Endothelial cell of umbilical vein (primary cell): ENCODE results near the gene CAMK2D. TPM values are rescaled to one million over a fixed set of nuclear protein-coding genes. Genes with fewer than 3 reads are reported as not detected.

Source experiments
- BruUV-seq: library from RNA; stranded (reverse); fragments of 400-500 nt; replicated peaks from 2 replicates; lab custom pipeline; 2021; lab: Mats Ljungman, UMichigan
- CTCF ChIA-PET: fragments of 300-600, 350-600 bp; sonication (Branson Sonifier 250); formaldehyde crosslinking; loops from one replicate; lab custom pipeline; 2021; ENCODE audit warnings: antibody characterized with exemption, inconsistent platforms; lab: Charles Lee
- POLR2A ChIA-PET: fragments of 300-600, 350-600 bp; sonication (Branson Sonifier 250); formaldehyde crosslinking; loops from one replicate; lab custom pipeline; 2021; ENCODE audit warnings: antibody characterized with exemption, inconsistent platforms; lab: Charles Lee
- DNase-seq: peaks from one replicate; pipeline ENCODE4 v3.0.0-alpha.2; 2011; ENCODE audit warnings: low read depth, low spot score
- FAIRE-seq: peaks from 2 replicates; lab custom pipeline; 2011; peaks lifted over from hg19 to GRCh38; lab: Jason Lieb, UNC
- H2AFZ ChIP-seq: 2 replicates; pipeline ENCODE4 v1.6.0; 2012; ENCODE audit warnings: low read depth, low read length, control low read depth, inconsistent platforms
- H3K27ac ChIP-seq: 2 replicates; pipeline ENCODE4 v1.5.1; 2011; ENCODE audit warnings: low read depth, mild to moderate bottlenecking, control low read depth, low read length, moderate library complexity; ENCODE audit not compliant: insufficient read depth
- H3K27me3 ChIP-seq, 2 experiments: 2 replicates each; pipeline versions ENCODE4 v1.6.0 to v1.6.1; 2011; ENCODE audit warnings: low read length in 2 of 2, mixed read lengths in 1 of 2; ENCODE audit not compliant: control insufficient read depth in 2 of 2, insufficient read depth in 2 of 2
- H3K36me3 ChIP-seq, 2 experiments: 2 replicates in 1 of 2; 3 replicates in 1 of 2; pipeline ENCODE4 v1.5.1; 2011; ENCODE audit warnings: low read length in 2 of 2, mild to moderate bottlenecking in 1 of 2, moderate library complexity in 1 of 2; ENCODE audit not compliant: control insufficient read depth in 2 of 2, insufficient read depth in 2 of 2; ENCODE audit errors: extremely low read depth in 1 of 2
- H3K4me1 ChIP-seq: 3 replicates; pipeline ENCODE4 v1.5.1; 2011; ENCODE audit warnings: mild to moderate bottlenecking, low read length; ENCODE audit not compliant: control insufficient read depth, insufficient read depth; ENCODE audit errors: extremely low read depth
- H3K4me2 ChIP-seq: 2 replicates; pipeline ENCODE4 v1.6.1; 2011; ENCODE audit warnings: low read length, control low read depth, mixed read lengths; ENCODE audit not compliant: insufficient read depth
- H3K4me3 ChIP-seq, 3 experiments: fragments of 200-600 bp in 1 of 3; sonication (generic), shearing (Covaris generic) in 1 of 3; replicated peaks in 1 of 3; 2 replicates each; pipeline ENCODE4 v1.5.1; 2011 to 2016; ENCODE audit warnings: control low read depth in 3 of 3, low read length in 3 of 3, mild to moderate bottlenecking in 2 of 3, inconsistent platforms in 1 of 3, low read depth in 1 of 3, moderate library complexity in 1 of 3; ENCODE audit not compliant: insufficient read depth in 1 of 3
- H3K79me2 ChIP-seq: 2 replicates; pipeline ENCODE4 v1.6.0; 2012; ENCODE audit warnings: low read length, inconsistent platforms; ENCODE audit not compliant: control insufficient read depth, insufficient read depth
- H3K9ac ChIP-seq: replicated peaks from 2 replicates; pipeline ENCODE3; 2011; ENCODE audit warnings: low read length, control low read depth; ENCODE audit not compliant: insufficient read depth; ENCODE audit errors: extremely low read depth
- H3K9me1 ChIP-seq: replicated peaks from 3 replicates; pipeline ENCODE4 v1.6.0; 2011; ENCODE audit warnings: mild to moderate bottlenecking, low read length; ENCODE audit not compliant: control insufficient read depth, insufficient read depth; ENCODE audit errors: extremely low read depth
- H3K9me3 ChIP-seq: replicated peaks from 2 replicates; pipeline ENCODE4 v1.5.1; 2012; ENCODE audit warnings: low read length, inconsistent platforms; ENCODE audit not compliant: control insufficient read depth, insufficient read depth
- H4K20me1 ChIP-seq: replicated peaks from 2 replicates; pipeline ENCODE3; 2011; ENCODE audit warnings: mild to moderate bottlenecking, low read length; ENCODE audit not compliant: control insufficient read depth, insufficient read depth; ENCODE audit errors: extremely low read depth
- FOS ChIP-seq: IDR thresholded peaks from 2 replicates; pipeline ENCODE4 v1.6.1; 2011; ENCODE audit warnings: mild to moderate bottlenecking, low read length, moderate library complexity, borderline replicate concordance; ENCODE audit not compliant: insufficient read depth
- JUN ChIP-seq: IDR thresholded peaks from 2 replicates; pipeline ENCODE4 v1.6.1; 2011; ENCODE audit warnings: borderline replicate concordance, low read depth; ENCODE audit not compliant: insufficient read length, insufficient read depth
- MAX ChIP-seq: IDR thresholded peaks from 2 replicates; pipeline ENCODE4 v1.6.1; 2011; ENCODE audit not compliant: insufficient read depth, insufficient read length
- MYC ChIP-seq: IDR thresholded peaks from one replicate; pipeline ENCODE4 v1.6.1; 2011; ENCODE audit warnings: mild to moderate bottlenecking, low read depth, low read length
- POLR2AphosphoS5 ChIP-seq: IDR thresholded peaks from 2 replicates; pipeline ENCODE4 v1.6.1; 2012; ENCODE audit warnings: low read depth, mild to moderate bottlenecking, control low read depth, low read length, moderate library complexity; ENCODE audit not compliant: insufficient read depth
- dilution Hi-C: fragments of 300-500 bp; cut with MboI; formaldehyde crosslinking; loops from one replicate; pipeline ENCODE4 v1.15.0; 2019; ENCODE audit warnings: low sequenced_read_pairs; ENCODE audit not compliant: extremely low pct_ligation_motif_present
- intact Hi-C: fragments of 100-400 bp; cut with micrococcal nuclease; formaldehyde crosslinking; loops from one replicate; pipeline ENCODE4 v1.10.0; 2022
- polyA plus RNA-seq, 4 experiments: library from polyadenylated mRNA; depleted of rRNA in 3 of 4; stranded (reverse) in 3 of 4; unstranded in 1 of 4; fragments of >200 nt; gene quantifications; 2 replicates each; pipeline versions ENCODE4 v1.2.1 to v1.2.3, GENCODE V29; 2011 to 2012; ENCODE audit warnings: missing spikeins in 1 of 4
- total RNA-seq: library from RNA; stranded (reverse); gene quantifications from 2 replicates; pipeline ENCODE4 v1.2.3, GENCODE V29; 2021

Gene CAMK2D
- total and polyA plus RNA-seq, 2 donors (not counting 3 experiments of a cell fraction or from before 2014, with no cell fraction given), result 10.4 to 30.7 TPM

- no peaks in the 10 kb centered on the region for H3K9me1 ChIP-seq
- FAIRE-seq (no peak), DNase-seq (peak; percentile 46)
- H3K27ac ChIP-seq, result no peak overlapping the region
- intact Hi-C loops (no loop called here), dilution Hi-C loops (no loop called here)
- H2AFZ ChIP-seq, result no peak overlapping the region
- BruUV-seq, result no TSS peak
- no peaks in the 10 kb centered on the region for H3K27me3 ChIP-seq
- no peak overlapping the region for H3K4me3 ChIP-seq
- H3K9me3 ChIP-seq, result no peaks in the 10 kb centered on the region
- TF ChIP-seq MYC (no peak), POLR2AphosphoS5 (no peak), MAX (no peak)
- H3K79me2 ChIP-seq, result no peaks in the 10 kb centered on the region
- no peak overlapping the region for H3K9ac ChIP-seq
- no peak overlapping the region for H3K4me2 ChIP-seq
- H3K36me3 ChIP-seq, result no peaks in the 10 kb centered on the region
- no peaks in the 10 kb centered on the region for H4K20me1 ChIP-seq
- CTCF ChIA-PET, result interaction anchor here (0.8 to 2.8 kb wide), 8 partner anchors 9 to 69 kb away, joined by 3 to 15 read pairs (median 4); no protein-coding TSS in a partner anchor
- no peaks in the 10 kb centered on the region for H3K4me1 ChIP-seq
- POLR2A ChIA-PET, result no interaction called here
These were observed 186.1 kb downstream of the CAMK2D start for GRCh38 chr4:113575401-113575800.

GRCh38 chr4:113574636-113575103 is 186.9 kb downstream of the CAMK2D start:
- no peak for TF ChIP-seq FOS
- no peak for TF ChIP-seq POLR2AphosphoS5
- TF ChIP-seq JUN, result peak; percentile 56
- dilution Hi-C loops (no loop called here), intact Hi-C loops (no loop called here)
- FAIRE-seq (peak; percentile 8), DNase-seq (peak; percentile 88)
- H3K9me3 ChIP-seq, result no peaks in the 10 kb centered on the region
- no TSS peak for BruUV-seq
- CTCF ChIA-PET, result interaction anchor here (0.7 to 2.8 kb wide), 9 partner anchors 9 to 180 kb away, joined by 3 to 15 read pairs (median 3); no protein-coding TSS in a partner anchor
- H3K4me2 ChIP-seq, result no peak overlapping the region
- H3K27me3 ChIP-seq, result no peaks in the 10 kb centered on the region
- no peaks in the 10 kb centered on the region for H3K79me2 ChIP-seq
- no peaks in the 10 kb centered on the region for H3K36me3 ChIP-seq
- no peak overlapping the region for H2AFZ ChIP-seq
- POLR2A ChIA-PET, result no interaction called here
- no peaks in the 10 kb centered on the region for H4K20me1 ChIP-seq
- H3K4me1 ChIP-seq, result no peaks in the 10 kb centered on the region
- H3K27ac ChIP-seq, result no peak overlapping the region
- no peak overlapping the region for H3K9ac ChIP-seq
- no peaks in the 10 kb centered on the region for H3K9me1 ChIP-seq
- H3K4me3 ChIP-seq, result no peak overlapping the region
